Retinal pigment epithelial cell (primary cell): ENCODE data around the gene NPPA.

Source experiments
- DNase-seq: peaks from one replicate; pipeline ENCODE4 v3.0.0-alpha.2; 2010; ENCODE audit warnings: low read depth
- H3K4me3 ChIP-seq: 2 replicates; pipeline ENCODE4 v1.5.1; 2011; ENCODE audit warnings: mild to moderate bottlenecking, low read length, control low read depth, moderate library complexity
- TF ChIP-seq, protein P1 (sequence below): conservative IDR thresholded peaks from 2 replicates; pipeline ENCODE4 v1.5.1; 2011; ENCODE audit warnings: low read depth, low read length, control low read depth, inconsistent platforms

NPPA gene

DNA sequence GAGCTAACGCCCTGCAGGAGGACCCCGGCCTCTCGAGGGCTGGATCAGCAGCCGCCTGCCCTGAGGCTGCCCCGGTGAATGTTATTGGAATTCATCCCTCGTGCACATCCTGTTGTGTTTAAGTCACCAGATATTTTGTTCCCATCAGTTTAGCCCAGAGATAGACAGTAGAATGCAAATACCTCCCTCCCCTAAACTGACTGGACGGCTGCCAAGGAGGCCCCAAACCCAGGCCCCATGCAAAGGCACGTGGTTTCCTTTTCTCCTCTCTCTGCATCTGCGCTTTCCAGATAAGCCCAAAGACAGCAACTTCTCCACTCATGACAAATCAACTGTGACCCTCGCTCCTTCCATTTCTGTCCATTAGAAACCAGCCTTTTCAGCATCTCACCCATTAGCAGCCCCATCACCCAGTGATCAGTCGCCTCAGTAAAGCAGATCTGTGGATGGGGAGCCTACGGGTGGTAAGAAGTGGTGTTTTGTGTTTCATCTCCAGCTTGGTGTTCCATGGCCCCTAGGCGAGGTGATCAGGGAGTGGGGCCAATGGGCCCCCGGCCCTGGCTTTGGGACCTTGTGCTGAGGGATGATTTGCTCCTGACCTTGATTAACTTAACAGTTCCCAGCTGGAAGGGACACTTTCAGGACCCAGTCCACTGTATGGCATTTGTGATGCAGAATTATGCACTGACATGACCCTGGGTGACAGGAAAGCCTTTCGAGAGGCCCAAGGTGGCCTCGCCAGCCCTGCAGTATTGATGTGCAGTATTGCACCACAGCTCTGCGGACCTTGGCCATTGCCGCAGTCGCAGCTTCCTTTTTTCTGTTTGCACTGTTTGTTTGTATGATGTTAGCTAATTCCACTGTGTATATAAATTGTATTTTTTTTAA is 5.2 kb downstream of the NPPA start:
- TF ChIP-seq, protein P1, sequence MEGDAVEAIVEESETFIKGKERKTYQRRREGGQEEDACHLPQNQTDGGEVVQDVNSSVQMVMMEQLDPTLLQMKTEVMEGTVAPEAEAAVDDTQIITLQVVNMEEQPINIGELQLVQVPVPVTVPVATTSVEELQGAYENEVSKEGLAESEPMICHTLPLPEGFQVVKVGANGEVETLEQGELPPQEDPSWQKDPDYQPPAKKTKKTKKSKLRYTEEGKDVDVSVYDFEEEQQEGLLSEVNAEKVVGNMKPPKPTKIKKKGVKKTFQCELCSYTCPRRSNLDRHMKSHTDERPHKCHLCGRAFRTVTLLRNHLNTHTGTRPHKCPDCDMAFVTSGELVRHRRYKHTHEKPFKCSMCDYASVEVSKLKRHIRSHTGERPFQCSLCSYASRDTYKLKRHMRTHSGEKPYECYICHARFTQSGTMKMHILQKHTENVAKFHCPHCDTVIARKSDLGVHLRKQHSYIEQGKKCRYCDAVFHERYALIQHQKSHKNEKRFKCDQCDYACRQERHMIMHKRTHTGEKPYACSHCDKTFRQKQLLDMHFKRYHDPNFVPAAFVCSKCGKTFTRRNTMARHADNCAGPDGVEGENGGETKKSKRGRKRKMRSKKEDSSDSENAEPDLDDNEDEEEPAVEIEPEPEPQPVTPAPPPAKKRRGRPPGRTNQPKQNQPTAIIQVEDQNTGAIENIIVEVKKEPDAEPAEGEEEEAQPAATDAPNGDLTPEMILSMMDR: no peak
- H3K4me3 ChIP-seq: no peak overlapping the region
- DNase-seq: no peak

DNA sequence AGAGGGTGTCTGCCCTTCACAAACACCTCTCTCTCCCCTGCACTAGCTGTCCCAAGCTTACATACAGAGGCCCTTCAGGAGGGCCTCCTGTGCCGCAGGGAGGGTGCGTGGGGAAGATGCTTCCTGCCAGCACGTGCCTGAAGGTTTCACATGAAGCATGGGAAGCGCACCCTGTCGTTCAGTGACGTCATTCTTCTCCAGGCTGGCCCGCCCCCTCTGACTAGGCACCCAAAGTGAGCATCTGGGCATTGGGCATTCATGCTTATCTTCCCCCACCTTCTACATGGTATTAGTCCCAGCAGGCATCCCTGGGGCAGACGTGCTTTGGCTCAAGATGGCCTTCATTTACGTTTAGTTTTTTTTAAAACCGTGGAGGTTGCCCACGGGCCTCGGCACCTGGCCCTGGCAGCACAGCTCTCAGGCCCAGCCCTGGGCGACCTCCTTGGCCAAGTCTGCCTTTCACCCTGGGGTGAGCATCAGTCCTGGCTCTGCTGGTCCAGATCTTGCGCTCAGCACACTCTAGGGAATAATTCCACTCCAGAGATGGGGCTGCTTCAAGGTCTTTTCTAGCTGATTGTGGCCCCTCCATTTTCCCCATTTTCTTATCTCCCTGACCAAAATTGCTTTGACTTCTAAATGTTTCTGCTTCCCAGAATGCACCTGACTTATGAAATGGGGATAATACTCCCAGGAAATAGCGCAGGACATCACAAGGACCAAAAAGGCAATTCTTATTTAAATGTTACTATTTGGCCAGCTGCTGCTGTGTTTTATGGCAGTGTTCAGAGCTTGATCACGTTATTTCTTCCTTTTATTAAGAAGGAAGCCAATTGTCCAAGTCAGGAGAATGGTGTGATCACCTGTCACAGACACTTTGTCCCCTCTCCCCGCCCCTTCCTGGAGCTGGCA is 6.1 kb downstream of the NPPA start:
- TF ChIP-seq, protein P1: no peak
- no peak for DNase-seq
- no peak overlapping the region for H3K4me3 ChIP-seq

DNA sequence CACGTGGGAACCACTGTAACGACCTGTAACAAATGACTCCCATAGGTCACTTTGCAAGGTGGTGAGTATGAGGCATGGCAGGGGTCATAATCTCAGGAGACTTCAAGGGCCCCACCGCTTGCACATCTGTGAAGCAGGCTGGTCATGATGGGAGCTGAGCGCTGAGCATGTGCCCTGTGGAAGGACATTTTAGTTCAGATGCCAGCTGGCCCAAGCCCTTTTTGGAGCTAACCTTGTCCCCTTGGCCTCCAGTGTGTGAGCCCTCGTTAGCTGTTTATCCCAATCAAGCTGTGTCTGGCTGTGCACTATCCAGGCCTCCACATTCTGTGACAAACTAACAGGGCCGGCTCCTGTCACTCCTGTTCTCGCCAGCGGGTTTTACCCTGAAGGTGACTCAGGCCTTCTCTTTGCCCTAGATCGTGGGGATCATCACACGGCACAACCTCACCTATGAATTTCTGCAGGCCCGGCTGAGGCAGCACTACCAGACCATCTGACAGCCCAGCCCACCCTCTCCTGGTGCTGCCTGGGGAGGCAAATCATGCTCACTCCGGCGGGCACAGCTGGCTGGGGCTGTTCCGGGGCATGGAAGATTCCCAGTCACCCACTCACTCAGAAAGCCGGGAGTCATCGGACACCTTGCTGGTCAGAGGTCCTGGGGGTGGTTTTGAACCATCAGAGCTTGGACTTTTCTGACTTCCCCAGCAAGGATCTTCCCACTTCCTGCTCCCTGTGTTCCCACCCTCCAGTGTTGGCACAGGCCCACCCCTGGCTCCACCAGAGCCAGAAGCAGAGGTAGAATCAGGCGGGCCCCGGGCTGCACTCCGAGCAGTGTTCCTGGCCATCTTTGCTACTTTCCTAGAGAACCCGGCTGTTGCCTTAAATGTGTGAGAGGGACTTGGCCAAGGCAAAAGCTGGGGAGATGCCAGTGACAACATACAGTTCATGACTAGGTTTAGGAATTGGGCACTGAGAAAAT is 7.6 kb downstream of the NPPA start:
- no peak overlapping the region for H3K4me3 ChIP-seq
- no peak for DNase-seq
- TF ChIP-seq, protein P1: no peak

DNA sequence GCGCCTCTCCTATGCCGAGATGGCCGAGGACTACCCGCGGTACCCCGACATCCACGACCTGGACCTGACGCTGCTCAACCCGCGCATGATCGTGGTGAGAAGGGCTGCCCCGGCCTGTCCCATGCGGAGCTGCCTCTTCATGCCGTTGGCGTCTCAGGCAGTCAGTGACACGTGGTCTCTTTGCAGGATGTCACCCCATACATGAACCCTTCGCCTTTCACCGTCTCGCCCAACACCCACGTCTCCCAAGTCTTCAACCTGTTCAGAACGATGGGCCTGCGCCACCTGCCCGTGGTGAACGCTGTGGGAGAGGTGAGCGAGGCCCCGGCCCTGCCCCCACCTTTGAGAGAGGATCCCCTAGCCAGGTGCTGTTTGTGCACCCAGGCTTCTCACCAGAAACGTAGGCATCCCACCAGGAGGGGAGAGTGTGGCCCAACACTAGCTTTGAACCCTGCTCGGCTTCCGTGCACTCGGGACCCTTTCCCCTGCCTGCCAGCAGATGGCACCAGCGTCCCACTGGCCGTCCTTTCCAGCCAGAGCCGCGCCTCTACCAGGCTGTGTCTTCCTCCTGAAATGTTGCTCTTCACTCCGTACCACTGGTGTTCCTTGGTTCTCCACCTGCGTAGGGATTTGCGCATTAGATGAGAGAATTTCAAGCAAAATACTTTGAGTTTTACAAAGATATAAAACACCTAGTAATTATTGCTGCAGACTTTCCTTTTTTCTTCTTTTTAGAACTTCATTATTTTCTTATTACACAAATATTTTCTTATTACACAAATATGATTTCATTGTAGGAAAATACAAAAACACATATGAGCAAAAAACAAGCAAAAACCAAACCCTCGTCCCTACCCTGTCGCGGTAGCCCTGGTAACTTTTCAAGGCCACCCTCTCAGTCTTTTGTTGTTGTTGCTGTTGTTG is 9.0 kb downstream of the NPPA start:
- H3K4me3 ChIP-seq: no peak overlapping the region
- TF ChIP-seq, protein P1: peak; percentile 99
- no peak for DNase-seq

DNA sequence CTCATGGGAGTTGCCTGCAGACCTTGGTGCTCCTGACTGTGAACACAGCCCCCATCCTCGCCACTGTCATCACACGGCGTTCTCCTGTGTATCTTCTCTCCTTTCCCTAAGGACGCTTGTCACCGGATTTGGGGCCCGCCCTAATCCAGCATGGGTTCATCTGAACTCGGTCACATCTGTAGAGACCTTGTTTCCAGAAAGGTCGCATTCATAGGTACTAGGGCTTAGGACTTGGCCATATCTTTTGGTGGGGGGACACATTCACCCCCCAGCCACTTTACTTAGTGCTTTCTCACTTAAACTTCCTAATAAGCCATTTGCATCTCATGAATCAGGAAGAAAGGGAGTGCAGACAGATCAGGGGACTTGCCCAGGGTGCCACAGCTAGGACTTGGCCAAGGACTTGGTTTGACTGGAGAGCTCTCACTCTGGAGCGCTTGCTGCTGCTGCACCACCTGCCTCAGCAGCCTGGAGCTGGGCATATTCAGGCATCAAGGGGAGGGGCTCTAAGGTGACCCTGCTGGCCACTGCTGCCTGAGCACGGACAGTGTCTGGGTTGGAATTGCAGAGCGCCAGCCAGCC is 9.7 kb downstream of the NPPA start:
- no peak for DNase-seq
- TF ChIP-seq, protein P1: no peak
- no peak overlapping the region for H3K4me3 ChIP-seq
